Loucy (cell line): ENCODE data around the gene ADIRF.

ENCODE experiments used
- CTCF ChIP-seq: fragments of 200-600 bp; sonication (generic); conservative IDR thresholded peaks from 2 replicates; pipeline ENCODE4 v1.5.1; 2014; ENCODE audit warnings: mild to moderate bottlenecking, antibody characterized with exemption, low read length
- EZH2phosphoT487 ChIP-seq: fragments of 200-600 bp; IDR thresholded peaks from 2 replicates; pipeline ENCODE4 v1.6.1; 2018; ENCODE audit warnings: antibody characterized with exemption, mild to moderate bottlenecking, moderate library complexity, borderline replicate concordance

GRCh38 chr10:86958116-86958900 lies 10.0 kb upstream of the ADIRF start, which contains the start of gene SNCG:
- TF ChIP-seq CTCF (no peak), EZH2phosphoT487 (no peak)
